Neutrophil (primary cell): ENCODE results near the gene IL1RAPL2.
"Not testable (repeated sequence)": the region's sequence is repeated elsewhere in the genome, so short reads cannot be mapped to it uniquely, and the experiment has no call there.

Source experiments
- H3K27ac ChIP-seq: fragments of 200-600 bp; sonication (generic); 2 replicates; pipeline ENCODE4 v1.5.1; 2016; ENCODE audit warnings: mild to moderate bottlenecking, moderate library complexity
- H3K27me3 ChIP-seq: fragments of 200-600 bp; sonication (generic); 2 replicates; pipeline ENCODE4 v1.6.0; 2016; ENCODE audit warnings: mild to moderate bottlenecking
- H3K36me3 ChIP-seq: fragments of 200-600 bp; sonication (generic); 2 replicates; pipeline ENCODE4 v1.5.1; 2017
- H3K4me1 ChIP-seq, 2 experiments: fragments of 200-600 bp in 1 of 2; sonication (generic) in 1 of 2; 1 replicate in 1 of 2; 2 replicates in 1 of 2; pipeline versions ENCODE4 v1.5.1 to v1.6.1; 2013 to 2016; ENCODE audit warnings: low read depth in 1 of 2, low read length in 1 of 2, mild to moderate bottlenecking in 1 of 2, moderate library complexity in 1 of 2; ENCODE audit not compliant: control insufficient read depth in 1 of 2, insufficient read depth in 1 of 2
- H3K4me3 ChIP-seq, 2 experiments: fragments of 200-600 bp in 1 of 2; sonication (generic) in 1 of 2; 1 replicate in 1 of 2; 2 replicates in 1 of 2; pipeline ENCODE4 v1.5.1; 2013 to 2016; ENCODE audit warnings: low read depth in 1 of 2, low read length in 1 of 2, mild to moderate bottlenecking in 1 of 2, moderate library complexity in 1 of 2
- H3K9me3 ChIP-seq: fragments of 200-600 bp; sonication (generic); 2 replicates; pipeline ENCODE4 v1.5.1; 2016
- CTCF ChIP-seq: fragments of 200-600 bp; sonication (generic); IDR thresholded peaks from 2 replicates; pipeline ENCODE4 v1.5.1; 2016; ENCODE audit warnings: antibody characterized with exemption

Gene IL1RAPL2

GRCh38 chrX:105758754-105759153, 1192.8 kb downstream of the IL1RAPL2 start:
- Histone ChIP-seq H3K36me3 (no peaks in the 10 kb centered on the region), H3K9me3 (no peaks in the 10 kb centered on the region)
- no peak for TF ChIP-seq CTCF

GRCh38 chrX:105759598-105759997, 1193.6 kb downstream of the IL1RAPL2 start:
- Histone ChIP-seq H3K4me3 (no peak overlapping the region), H3K36me3 (no peaks in the 10 kb centered on the region), H3K4me1 (no peaks in the 10 kb centered on the region), H3K27ac (no peak overlapping the region), H3K27me3 (no peaks in the 10 kb centered on the region), H3K9me3 (no peaks in the 10 kb centered on the region)
- TF ChIP-seq CTCF = no peak

More at GRCh38 chrX:105758754-105759153, 1192.8 kb downstream of the IL1RAPL2 start:
- Histone ChIP-seq H3K27ac (no peak overlapping the region), H3K27me3 (no peaks in the 10 kb centered on the region), H3K4me1 (no peaks in the 10 kb centered on the region), H3K4me3 (no peak overlapping the region)

- H3K36me3 ChIP-seq = no peaks in the 10 kb centered on the region
- no peaks in the 10 kb centered on the region for H3K9me3 ChIP-seq
- H3K4me3 ChIP-seq = no peak overlapping the region
- no peaks in the 10 kb centered on the region for H3K27me3 ChIP-seq
- no peak overlapping the region for H3K27ac ChIP-seq
- no peaks in the 10 kb centered on the region for H3K4me1 ChIP-seq
- no peak for TF ChIP-seq CTCF
Observed at GRCh38 chrX:105765691-105766090, 1199.7 kb downstream of the IL1RAPL2 start.

GRCh38 chrX:105773801-105774200, 1207.8 kb downstream of the IL1RAPL2 start:
- H3K27ac ChIP-seq = no peak overlapping the region
- H3K4me3 ChIP-seq = no peak overlapping the region
- no peaks in the 10 kb centered on the region for H3K4me1 ChIP-seq
- H3K36me3 ChIP-seq = no peaks in the 10 kb centered on the region
- TF ChIP-seq CTCF = no peak
- no peaks in the 10 kb centered on the region for H3K9me3 ChIP-seq
- H3K27me3 ChIP-seq = no peaks in the 10 kb centered on the region

GRCh38 chrX:105775679-105776078, 1209.7 kb downstream of the IL1RAPL2 start:
- Histone ChIP-seq H3K36me3 (no peaks in the 10 kb centered on the region), H3K27ac (no peak overlapping the region), H3K27me3 (no peaks in the 10 kb centered on the region), H3K9me3 (no peaks in the 10 kb centered on the region), H3K4me3 (no peak overlapping the region), H3K4me1 (no peaks in the 10 kb centered on the region)
- no peak for TF ChIP-seq CTCF

- H3K9me3 ChIP-seq = no peaks in the 10 kb centered on the region
- no peak overlapping the region for H3K4me3 ChIP-seq
- H3K27me3 ChIP-seq = no peaks in the 10 kb centered on the region
- no peaks in the 10 kb centered on the region for H3K4me1 ChIP-seq
- TF ChIP-seq CTCF = no peak
- H3K27ac ChIP-seq = no peak overlapping the region
- H3K36me3 ChIP-seq = no peaks in the 10 kb centered on the region
Observed at GRCh38 chrX:105781804-105782203, 1215.8 kb downstream of the IL1RAPL2 start.

GRCh38 chrX:105796877-105797276, 1230.9 kb downstream of the IL1RAPL2 start:
- H3K36me3 ChIP-seq, H3K4me3 ChIP-seq, H3K27me3 ChIP-seq, H3K27ac ChIP-seq, H3K4me1 ChIP-seq, H3K9me3 ChIP-seq: not testable (repeated sequence)
